LNCaP clone FGC (cell line): ENCODE results near the gene PFKP.

Experiments used
- DNase-seq: peaks from one replicate; pipeline ENCODE4 v3.0.0-alpha.2; 2011; ENCODE audit warnings: low read depth
- H3K4me3 ChIP-seq: 2 replicates; pipeline ENCODE4 v1.5.1; 2011; ENCODE audit warnings: mild to moderate bottlenecking, low read depth, low read length, control low read depth
- CTCF ChIP-seq: IDR thresholded peaks from 2 replicates; pipeline ENCODE4 v1.5.1; 2012; ENCODE audit warnings: mild to moderate bottlenecking; ENCODE audit not compliant: control insufficient read depth, insufficient read depth; ENCODE audit errors: extremely low read depth

Gene PFKP

GRCh38 chr10:3127921-3128320 lies 60.6 kb downstream of the PFKP start:
- H3K4me3 ChIP-seq, result no peak overlapping the region
- TF ChIP-seq CTCF, result no peak
- no peak for DNase-seq

GRCh38 chr10:3128379-3129130 lies 61.2 kb downstream of the PFKP start:
- no peak for TF ChIP-seq CTCF
- no peak for DNase-seq
- H3K4me3 ChIP-seq, result no peak overlapping the region

- TF ChIP-seq CTCF, result no peak
- no peak overlapping the region for H3K4me3 ChIP-seq
- DNase-seq, result no peak
Observed at GRCh38 chr10:3129581-3130340, 62.4 kb downstream of the PFKP start.

GRCh38 chr10:3131098-3131497 lies 63.8 kb downstream of the PFKP start:
- TF ChIP-seq CTCF, result no peak
- H3K4me3 ChIP-seq, result no peak overlapping the region
- peak; percentile 81 for DNase-seq

GRCh38 chr10:3132036-3133025 lies 65.0 kb downstream of the PFKP start:
- no peak for TF ChIP-seq CTCF
- DNase-seq, result no peak

GRCh38 chr10:3133948-3134347 lies 66.6 kb downstream of the PFKP start:
- H3K4me3 ChIP-seq, result no peak overlapping the region
- no peak for TF ChIP-seq CTCF
- no peak for DNase-seq

More at GRCh38 chr10:3132036-3133025, 65.0 kb downstream of the PFKP start:
- no peak overlapping the region for H3K4me3 ChIP-seq
